Eye (tissue), 1 donor: Measurements from ENCODE around the gene ARHGEF11.
"Not testable (repeated sequence)": the region's sequence is repeated elsewhere in the genome, so short reads cannot be mapped to it uniquely, and the experiment has no call there.

Experiments
- DNase-seq: peaks from one replicate; pipeline ENCODE4 v3.0.0-alpha.2; 2015

ARHGEF11 gene, protein sequence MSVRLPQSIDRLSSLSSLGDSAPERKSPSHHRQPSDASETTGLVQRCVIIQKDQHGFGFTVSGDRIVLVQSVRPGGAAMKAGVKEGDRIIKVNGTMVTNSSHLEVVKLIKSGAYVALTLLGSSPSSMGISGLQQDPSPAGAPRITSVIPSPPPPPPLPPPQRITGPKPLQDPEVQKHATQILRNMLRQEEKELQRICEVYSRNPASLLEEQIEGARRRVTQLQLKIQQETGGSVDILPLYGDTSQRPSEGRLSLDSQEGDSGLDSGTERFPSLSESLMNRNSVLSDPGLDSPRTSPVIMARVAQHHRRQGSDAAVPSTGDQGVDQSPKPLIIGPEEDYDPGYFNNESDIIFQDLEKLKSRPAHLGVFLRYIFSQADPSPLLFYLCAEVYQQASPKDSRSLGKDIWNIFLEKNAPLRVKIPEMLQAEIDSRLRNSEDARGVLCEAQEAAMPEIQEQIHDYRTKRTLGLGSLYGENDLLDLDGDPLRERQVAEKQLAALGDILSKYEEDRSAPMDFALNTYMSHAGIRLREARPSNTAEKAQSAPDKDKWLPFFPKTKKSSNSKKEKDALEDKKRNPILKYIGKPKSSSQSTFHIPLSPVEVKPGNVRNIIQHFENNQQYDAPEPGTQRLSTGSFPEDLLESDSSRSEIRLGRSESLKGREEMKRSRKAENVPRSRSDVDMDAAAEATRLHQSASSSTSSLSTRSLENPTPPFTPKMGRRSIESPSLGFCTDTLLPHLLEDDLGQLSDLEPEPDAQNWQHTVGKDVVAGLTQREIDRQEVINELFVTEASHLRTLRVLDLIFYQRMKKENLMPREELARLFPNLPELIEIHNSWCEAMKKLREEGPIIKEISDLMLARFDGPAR (N-terminal part only)

GRCh38 chr1:157045250-157046218, at the start of gene ARHGEF11:
TSS of gene ARHGEF11 (minus strand) at chr1:157045742. CDS start at chr1:157044330, 1,412 bp downstream.
- peak; percentile 96 for DNase-seq

- no peak for DNase-seq
Measured at GRCh38 chr1:157095091-157095490, 49.5 kb upstream of the ARHGEF11 start.

DNA sequence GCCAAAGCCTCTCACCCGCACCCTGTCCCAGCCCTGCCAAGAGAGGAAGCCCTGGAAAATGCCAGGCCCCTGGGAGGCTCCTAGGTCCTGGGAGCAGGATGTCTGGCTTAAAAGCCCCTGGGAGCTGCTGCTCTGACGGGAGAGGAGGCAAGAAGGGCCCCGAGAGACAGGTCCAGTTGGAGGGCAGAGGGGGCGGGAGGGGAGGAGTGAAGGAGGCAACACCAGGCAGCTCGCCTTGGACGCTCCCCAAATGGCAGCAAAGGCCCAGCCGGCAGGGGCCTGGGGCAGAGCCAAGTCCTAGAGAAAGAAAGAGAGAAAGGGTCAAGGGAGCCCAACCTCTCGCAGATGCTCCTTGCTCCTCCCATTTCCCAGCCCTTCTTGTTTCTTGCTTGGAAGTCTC, 47.3 kb upstream of the ARHGEF11 start:
- DNase-seq: no peak

GRCh38 chr1:157091668-157092273, 46.2 kb upstream of the ARHGEF11 start:
- no peak for DNase-seq

DNA sequence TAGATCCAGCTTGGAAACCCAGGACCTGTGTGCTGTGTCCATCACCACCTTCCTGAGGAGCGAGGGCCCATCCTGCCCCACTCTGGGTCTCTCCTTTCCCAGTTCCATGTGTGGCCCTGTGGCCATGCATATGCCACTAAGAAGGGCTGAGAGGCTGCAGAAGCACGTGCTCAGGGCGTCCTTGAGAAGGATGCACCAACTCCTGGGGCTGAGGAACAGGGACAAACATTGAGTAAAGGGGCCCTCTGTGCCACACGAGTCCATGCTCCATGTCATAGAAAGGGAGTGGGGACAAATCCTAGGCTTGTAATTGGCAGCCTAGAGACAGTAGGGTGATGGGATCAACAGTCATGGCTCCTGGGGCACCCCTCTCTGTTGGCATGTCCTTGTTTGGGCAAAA, 45.6 kb upstream of the ARHGEF11 start:
- DNase-seq: no peak

DNA sequence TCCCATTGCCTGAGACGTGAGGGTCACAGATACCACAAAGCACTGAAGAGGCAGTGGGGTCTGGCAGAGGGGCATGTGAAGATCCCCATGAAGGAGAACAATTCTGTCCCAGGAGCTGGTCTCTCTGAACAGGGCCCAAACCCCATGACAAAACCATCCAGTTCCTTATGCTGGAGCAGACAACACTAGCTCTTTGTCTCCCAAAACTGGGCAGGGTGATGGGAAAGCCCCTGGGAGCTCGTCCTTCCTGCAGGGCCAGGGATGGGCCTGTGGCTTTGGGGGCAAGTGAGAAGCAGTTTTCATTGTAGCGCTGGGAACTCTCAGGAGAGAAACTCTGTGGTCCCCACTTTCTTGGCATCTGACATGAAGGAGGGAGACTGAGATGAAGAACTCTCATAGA, 45.2 kb upstream of the ARHGEF11 start:
- no peak for DNase-seq

- peak; percentile 96 for DNase-seq
Measured at GRCh38 chr1:157090196-157090647, 44.7 kb upstream of the ARHGEF11 start.

DNA sequence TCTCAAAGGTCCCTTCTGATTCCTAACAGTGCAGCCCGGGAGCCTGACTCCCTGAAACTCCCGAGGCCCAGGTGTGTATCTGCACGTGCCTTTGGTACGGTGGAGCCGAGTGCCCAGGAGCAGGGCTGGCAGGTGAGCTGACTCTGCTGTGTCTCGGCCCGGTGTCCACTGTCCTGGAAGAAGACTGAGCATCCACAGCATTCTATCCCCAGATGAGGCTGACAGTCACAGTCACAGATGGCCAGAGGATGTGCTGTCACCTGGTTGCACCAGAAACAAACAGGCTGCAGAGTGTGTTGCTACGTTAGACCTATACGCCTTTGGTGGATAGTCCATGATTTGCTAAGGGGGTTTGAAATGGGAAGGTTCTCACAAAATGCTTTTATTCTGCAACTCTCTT, 44.2 kb upstream of the ARHGEF11 start:
- no peak for DNase-seq

DNA sequence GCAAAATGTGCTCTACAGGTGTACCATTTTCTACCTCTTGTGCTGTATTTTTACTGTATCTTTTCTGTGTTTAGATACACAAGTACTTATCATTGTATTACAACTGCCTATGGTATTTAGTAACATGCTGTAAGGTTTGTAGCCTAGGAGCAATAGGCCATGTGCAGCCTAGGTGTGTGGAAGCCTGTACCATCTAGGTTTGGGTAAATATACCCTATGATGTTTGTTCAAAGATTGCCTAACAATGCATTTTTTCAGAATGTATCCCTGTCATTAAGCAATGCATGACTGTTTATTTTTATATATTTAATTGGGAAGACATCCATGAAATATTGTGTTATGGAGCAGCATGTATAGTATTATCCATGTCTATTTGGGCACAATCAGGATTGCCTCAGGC, 43.1 kb upstream of the ARHGEF11 start:
- DNase-seq: no peak

GRCh38 chr1:157087030-157087429, 41.5 kb upstream of the ARHGEF11 start:
- no peak for DNase-seq

- DNase-seq: no peak
Measured at GRCh38 chr1:157086299-157086698, 40.8 kb upstream of the ARHGEF11 start.

DNA sequence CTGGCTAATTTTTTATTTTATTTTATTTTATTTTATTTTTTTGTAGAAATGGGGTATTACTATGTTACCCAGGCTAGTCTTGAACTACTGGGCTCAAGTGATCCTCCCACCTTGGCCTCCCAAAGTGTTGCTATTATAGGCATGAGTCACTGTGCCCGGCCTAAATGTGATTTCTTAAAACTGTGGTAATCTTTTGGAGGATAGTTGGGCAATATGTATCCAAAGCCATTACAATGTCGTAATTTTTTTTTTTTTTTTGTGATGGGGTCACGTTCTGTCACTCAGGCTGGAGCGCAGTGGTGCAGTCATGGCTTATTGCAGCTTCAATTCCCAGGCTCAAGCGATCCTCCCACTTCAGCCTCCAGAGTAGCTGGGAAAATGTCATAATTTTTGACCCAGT, 39.9 kb upstream of the ARHGEF11 start:
- no peak for DNase-seq

DNA sequence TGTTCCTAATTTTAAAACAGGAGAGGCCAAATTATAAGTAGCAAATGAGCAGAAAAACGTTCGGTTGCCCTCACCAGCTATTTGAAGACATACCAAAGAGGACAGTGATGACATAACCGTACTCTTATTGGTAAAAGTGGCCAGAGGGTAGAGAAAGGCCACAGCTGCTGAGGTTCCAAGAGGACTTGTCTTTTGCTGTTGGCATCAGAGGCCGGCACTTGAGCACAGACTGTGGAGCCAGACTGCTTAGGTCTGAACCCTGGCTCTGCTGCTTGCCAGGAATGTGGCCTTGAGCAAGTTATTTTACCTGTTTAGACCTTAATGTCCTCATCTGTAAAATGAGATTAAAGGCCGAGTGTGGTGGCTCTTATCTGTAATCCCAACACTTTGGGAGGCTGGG, 39.2 kb upstream of the ARHGEF11 start:
- no peak for DNase-seq

- no peak for DNase-seq
Measured at GRCh38 chr1:157081707-157082106, 36.2 kb upstream of the ARHGEF11 start.

DNA sequence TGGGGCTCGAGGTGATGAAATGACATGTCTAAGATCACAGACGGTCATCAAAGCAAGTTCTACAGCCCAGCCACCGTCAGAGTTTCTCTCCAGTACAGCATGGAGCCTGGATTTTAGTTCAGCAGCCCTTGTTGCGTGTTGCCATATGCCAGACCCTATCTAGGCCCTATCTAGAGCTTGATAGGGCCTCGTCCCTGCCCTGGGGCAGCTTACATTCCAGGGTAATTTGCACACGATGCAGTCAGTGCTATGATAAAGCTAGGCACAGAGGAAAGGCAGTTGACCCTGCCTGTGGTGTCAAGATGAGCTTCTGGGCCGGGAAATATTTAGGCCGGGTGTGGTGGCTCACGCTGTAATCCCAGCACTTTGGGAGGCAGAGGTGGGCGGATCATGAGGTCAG, 35.2 kb upstream of the ARHGEF11 start:
- DNase-seq: no peak

- no peak for DNase-seq
Measured at GRCh38 chr1:157077394-157077793, 31.9 kb upstream of the ARHGEF11 start.

DNA sequence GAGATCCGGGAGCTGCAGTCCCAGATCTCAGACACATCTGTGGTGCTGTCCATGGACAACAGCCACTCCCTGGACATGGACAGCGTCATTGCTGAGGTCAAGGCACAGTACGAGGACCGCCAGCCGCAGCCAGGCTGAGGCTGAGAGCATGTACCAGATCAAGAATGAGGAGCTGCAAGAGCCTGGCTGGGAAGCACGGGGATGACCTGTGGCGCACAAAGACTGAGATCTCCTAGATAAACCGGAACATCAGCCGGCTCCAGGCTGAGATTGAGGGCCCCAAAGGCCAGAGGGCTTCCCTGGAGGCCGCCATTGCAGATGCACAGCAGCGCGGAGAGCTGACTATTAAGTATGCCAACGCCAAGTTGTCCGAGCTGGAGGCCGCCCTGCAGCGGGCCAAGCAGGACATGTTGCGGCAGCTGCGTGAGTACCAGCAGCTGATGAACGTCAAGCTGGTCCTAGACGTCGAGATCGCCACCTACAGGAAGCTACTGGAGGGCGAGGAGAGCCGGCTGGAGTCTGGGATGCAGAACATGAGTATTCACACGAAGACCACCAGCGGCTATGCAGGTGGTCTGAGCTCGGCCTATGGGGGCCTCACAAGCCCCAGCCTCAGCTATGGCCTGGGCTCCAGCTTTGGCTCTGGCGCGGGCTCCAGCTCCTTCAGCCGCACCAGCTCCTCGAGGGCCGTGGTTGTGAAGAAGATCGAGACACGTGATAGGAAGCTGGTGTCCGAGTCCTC, 28.6 kb upstream of the ARHGEF11 start:
- peak; percentile 86 for DNase-seq

DNA sequence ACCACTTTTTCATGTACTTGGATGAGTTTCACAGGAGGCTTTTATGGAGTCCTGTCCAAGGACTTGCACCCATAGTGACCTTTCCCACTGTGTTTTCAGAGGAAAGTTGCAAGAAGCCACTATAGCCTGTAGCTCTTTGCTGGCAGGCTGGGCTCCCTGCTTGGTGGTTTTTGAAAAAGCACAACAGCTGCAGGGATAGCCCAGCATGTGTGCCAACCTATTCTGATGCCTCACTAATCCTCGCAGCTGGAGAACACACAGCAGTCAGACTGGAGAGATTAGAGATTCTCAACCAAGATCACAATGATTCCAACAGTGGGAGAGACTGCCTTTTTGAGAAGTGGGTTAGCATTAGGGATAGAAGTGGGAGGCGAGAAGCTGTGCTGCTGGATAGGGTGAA, 24.1 kb upstream of the ARHGEF11 start:
- DNase-seq: peak; percentile 43

DNA sequence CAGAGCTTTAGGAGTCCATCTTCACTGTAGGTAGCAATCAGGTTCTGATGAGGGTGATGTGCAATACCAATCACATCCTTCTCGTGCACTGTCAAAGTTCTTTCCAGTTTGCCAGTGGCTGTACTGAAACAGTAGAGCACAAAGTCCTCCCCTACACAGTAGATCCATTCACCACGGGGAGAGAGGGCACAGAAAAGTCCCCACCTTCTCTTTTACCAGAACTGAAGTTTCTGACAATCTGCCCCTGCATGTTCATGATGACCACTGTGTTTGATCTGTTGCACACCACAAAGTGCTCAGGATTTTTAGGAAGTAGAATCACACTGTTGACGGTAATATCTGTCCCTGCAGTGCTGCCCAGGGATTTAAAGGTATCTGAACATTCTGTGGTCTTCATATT, 13.7 kb upstream of the ARHGEF11 start:
- not testable (repeated sequence) for DNase-seq

- no peak for DNase-seq
Measured at GRCh38 chr1:157056269-157056668, 10.7 kb upstream of the ARHGEF11 start.

- DNase-seq: not testable (repeated sequence)
Measured at GRCh38 chr1:157055729-157056128, 10.2 kb upstream of the ARHGEF11 start.
